T47D (cell line): Measurements from ENCODE around the gene AOPEP.
A peak's percentile ranks its signal among the peaks of the same experiment; 100 is the strongest.
"Not testable (repeated sequence)": the region's sequence is repeated elsewhere in the genome, so short reads cannot be mapped to it uniquely, and the experiment has no call there.

Experiments
- DNase-seq, 2 experiments: peaks; one replicate each; pipeline versions ENCODE4 v3.0.0 to v3.0.0-alpha.2; 2011 to 2012; ENCODE audit warnings: low read depth in 1 of 2, low spot score in 1 of 2
- JUND ChIP-seq: IDR thresholded peaks from 2 replicates; pipeline ENCODE4 v1.6.1; 2012; ENCODE audit warnings: low read depth
- in situ Hi-C: cut with HindIII; loops from 2 replicates; pipeline ENCODE4 v1.10.0; 2016; ENCODE audit warnings: low sequenced_read_pairs, low pct_unique_long_range_greater_than_20kb

AOPEP gene

GRCh38 chr9:94937214-94937903 lies 210.9 kb downstream of the AOPEP start:
- no peak for TF ChIP-seq JUND
- in situ Hi-C loops, result no loop called here
- DNase-seq, result no peak

GRCh38 chr9:94938384-94938783 lies 211.9 kb downstream of the AOPEP start:
- no peak for DNase-seq
- TF ChIP-seq JUND, result no peak
- in situ Hi-C loops, result no loop called here

- in situ Hi-C loops, DNase-seq: not testable (repeated sequence)
Observed at GRCh38 chr9:94940296-94940695, 213.8 kb downstream of the AOPEP start.

GRCh38 chr9:94941211-94941875 lies 214.8 kb downstream of the AOPEP start:
- TF ChIP-seq JUND, result no peak
- in situ Hi-C loops, result no loop called here
- DNase-seq, result no peak

- DNase-seq, result no peak
- TF ChIP-seq JUND, result no peak
- in situ Hi-C loops, result no loop called here
Observed at GRCh38 chr9:94944626-94945025, 218.1 kb downstream of the AOPEP start.

GRCh38 chr9:94945197-94946144 lies 219.0 kb downstream of the AOPEP start:
- TF ChIP-seq JUND, result no peak
- no peak for DNase-seq
- in situ Hi-C loops, result no loop called here

GRCh38 chr9:94946256-94946655 lies 219.8 kb downstream of the AOPEP start:
- in situ Hi-C loops, result no loop called here
- DNase-seq, result no peak
- no peak for TF ChIP-seq JUND

GRCh38 chr9:94948567-94949235 lies 222.2 kb downstream of the AOPEP start:
- no peak for TF ChIP-seq JUND
- in situ Hi-C loops, result no loop called here
- no peak for DNase-seq

GRCh38 chr9:94949370-94949769 lies 222.9 kb downstream of the AOPEP start:
- in situ Hi-C loops, result no loop called here
- no peak for TF ChIP-seq JUND
- DNase-seq, result no peak

GRCh38 chr9:94950040-94950578 lies 223.6 kb downstream of the AOPEP start:
- TF ChIP-seq JUND, result no peak
- no peak for DNase-seq
- in situ Hi-C loops, result no loop called here

GRCh38 chr9:94950579-94951323 lies 224.3 kb downstream of the AOPEP start:
- in situ Hi-C loops, result no loop called here
- no peak for TF ChIP-seq JUND
- DNase-seq, result peak in 1 of 2 experiments; percentile 75
